Cardiac fibroblast (primary cell): ENCODE measurements around the gene VPS37C.

Source experiments
- DNase-seq, 2 donors: peaks; one replicate each; pipeline versions ENCODE4 v3.0.0 to v3.0.0-alpha.2; 2010; ENCODE audit warnings: low read depth in 2 of 2
- H3K4me3 ChIP-seq, 2 donors: replicated peaks in 1 of 2; 1 replicate in 1 of 2; 2 replicates in 1 of 2; pipeline ENCODE4 v1.5.1; 2011; ENCODE audit warnings: low read depth in 2 of 2, low read length in 2 of 2, mild to moderate bottlenecking in 2 of 2, moderate library complexity in 1 of 2
- CTCF ChIP-seq: IDR thresholded peaks from one replicate; pipeline ENCODE4 v1.5.1; 2011; ENCODE audit warnings: low read depth, mild to moderate bottlenecking, low read length, inconsistent platforms

Gene VPS37C

GRCh38 chr11:61111786-61112517 is 49.3 kb downstream of the VPS37C start:
- no peak for DNase-seq
- H3K4me3 ChIP-seq, result no peak overlapping the region
- no peak for TF ChIP-seq CTCF

- TF ChIP-seq CTCF, result no peak
- H3K4me3 ChIP-seq, result no peak overlapping the region
- no peak for DNase-seq
These were observed 50.2 kb downstream of the VPS37C start for GRCh38 chr11:61111050-61111435.

- DNase-seq, result no peak
- no peak for TF ChIP-seq CTCF
- no peak overlapping the region for H3K4me3 ChIP-seq
These were observed 50.8 kb downstream of the VPS37C start for GRCh38 chr11:61110255-61111049.

GRCh38 chr11:61109671-61110070 is 51.6 kb downstream of the VPS37C start:
- TF ChIP-seq CTCF, result no peak
- no peak for DNase-seq

DNA sequence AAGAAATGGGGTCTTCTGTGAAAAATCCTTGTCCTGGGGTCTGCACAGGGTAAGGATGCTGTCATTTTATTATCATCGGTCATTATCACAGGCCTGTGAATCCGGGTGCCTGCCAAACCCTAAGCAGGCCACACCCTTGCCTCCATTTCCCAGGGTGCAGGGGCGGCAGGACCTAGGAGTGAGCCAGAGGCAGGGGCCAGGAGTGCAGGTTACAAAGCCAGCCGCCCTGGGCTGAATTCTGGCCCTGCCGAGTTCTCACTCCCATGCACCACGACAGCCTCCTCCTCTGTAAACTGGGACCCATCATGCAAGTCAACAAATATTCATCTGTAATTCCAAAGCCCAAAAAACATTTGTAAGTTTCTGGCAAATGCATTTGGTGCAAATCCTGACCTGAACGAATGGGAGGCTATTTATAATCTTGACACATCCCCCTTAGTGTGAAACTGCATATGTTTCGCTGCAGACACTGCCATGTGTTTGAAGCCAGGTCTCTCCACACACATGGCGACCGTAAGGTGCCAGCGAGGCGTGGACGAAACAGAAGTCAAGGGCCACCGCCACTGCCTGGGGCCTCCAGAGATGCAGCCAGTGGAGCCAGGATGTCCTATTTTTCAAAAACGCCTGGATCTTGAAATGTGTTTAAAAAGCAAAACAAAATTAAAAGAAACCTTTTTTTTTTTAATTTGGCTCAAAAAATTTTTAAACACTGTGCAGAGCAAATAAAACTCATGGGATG is 52.2 kb downstream of the VPS37C start:
- no peak overlapping the region for H3K4me3 ChIP-seq
- DNase-seq, result no peak
- no peak for TF ChIP-seq CTCF

More at GRCh38 chr11:61109671-61110070, 51.6 kb downstream of the VPS37C start:
- no peak overlapping the region for H3K4me3 ChIP-seq

DNA sequence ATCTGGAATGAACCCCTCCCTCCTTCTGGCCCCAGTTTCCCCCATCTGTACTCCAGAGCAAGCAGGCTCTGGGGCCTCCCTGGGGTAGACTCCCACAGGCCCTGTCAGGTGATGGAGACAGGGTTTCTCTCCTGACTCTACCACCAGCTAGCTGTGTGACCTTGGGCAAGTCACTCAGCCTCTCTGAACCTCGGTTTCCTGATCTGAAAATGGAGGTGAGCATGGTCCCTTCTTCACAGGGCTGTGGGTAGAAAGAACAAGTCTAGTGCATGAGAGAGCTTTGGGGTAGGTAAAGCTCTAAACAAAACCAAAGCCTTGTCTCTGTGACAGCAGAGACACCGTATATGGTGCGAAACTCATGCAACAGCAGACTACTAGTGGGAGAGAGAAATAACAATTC is 53.3 kb downstream of the VPS37C start:
- TF ChIP-seq CTCF, result no peak
- no peak overlapping the region for H3K4me3 ChIP-seq
- no peak for DNase-seq
